ENCODE data around the gene SELENBP1. TPM values are rescaled to one million over a fixed set of nuclear protein-coding genes. Genes with fewer than 3 reads are reported as not detected.

The SELENBP1 gene
- total RNA-seq, 2 donors from 2014 or later: 41.8 to 67.6 TPM

DNA sequence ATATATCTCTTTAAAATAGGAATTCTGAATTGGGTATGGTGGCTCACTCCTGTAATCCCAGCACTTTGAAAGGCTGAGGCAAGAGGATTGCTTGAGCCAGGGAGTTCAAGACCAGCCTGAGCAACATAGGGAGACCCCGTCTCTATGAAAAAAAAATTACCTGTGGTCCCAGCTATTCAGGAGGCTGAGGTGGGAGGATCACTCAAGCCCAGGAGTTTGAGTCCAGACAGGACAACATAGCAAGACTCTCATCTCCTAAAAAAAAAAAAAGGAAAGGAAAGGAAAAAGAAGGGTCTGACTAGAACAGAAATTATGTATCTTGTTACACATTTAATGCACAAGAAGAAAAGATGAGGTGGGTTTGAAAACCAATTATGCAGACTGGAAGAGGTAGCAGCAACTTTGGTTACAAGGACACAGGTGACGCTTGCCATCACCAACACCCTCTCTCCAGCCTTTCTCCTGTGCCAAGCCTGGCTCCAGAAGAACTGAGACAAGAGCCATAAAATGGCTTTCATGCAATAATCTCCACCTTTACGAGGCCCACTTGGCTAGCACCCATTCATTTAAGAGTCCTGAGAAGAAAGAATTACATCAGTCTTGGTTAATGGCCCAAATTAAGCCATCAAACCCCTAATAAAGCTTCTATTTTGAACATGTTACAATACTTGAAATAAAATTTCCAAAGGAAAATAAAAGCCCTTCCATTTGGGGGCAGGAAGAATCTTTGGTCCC, 4.8 kb upstream of the SELENBP1 start:
- no peak overlapping the region for H3K4me3 ChIP-seq
- H3K4me1 ChIP-seq (ENCODE audit: control insufficient read depth in 1 of 2, low read depth in 2 of 2): peaks cover 4 to 11% of the 10 kb centered on the region in 2 donors
- no peak overlapping the region for H3K27ac ChIP-seq
- no peaks in the 10 kb centered on the region for H3K27me3 ChIP-seq (replicated peaks; ENCODE audit: insufficient read depth)
- H3K9me3 ChIP-seq: no peaks in the 10 kb centered on the region
- H3K36me3 ChIP-seq: no peaks in the 10 kb centered on the region
- DNase-seq (ENCODE audit: low spot score): no peak
- no peak for ATAC-seq (ENCODE audit: insufficient number of reproducible peaks, low FRiP score, low read depth)
- TF ChIP-seq CTCF (IDR thresholded peaks at IDR 0.05): no peak

- ATAC-seq (ENCODE audit: insufficient number of reproducible peaks, low FRiP score, low read depth) (no peak), DNase-seq (ENCODE audit: low spot score) (no peak)
- no peaks in the 10 kb centered on the region for H3K27me3 ChIP-seq (replicated peaks; ENCODE audit: insufficient read depth)
- no peak overlapping the region for H3K4me3 ChIP-seq
- peaks cover 27 to 43% of the 10 kb centered on the region in 2 donors for H3K4me1 ChIP-seq (ENCODE audit: control insufficient read depth in 1 of 2, low read depth in 2 of 2)
- no peak for TF ChIP-seq CTCF (IDR thresholded peaks at IDR 0.05)
- H3K36me3 ChIP-seq: peaks cover 12% of the 10 kb centered on the region
- no peaks in the 10 kb centered on the region for H3K9me3 ChIP-seq
- no peak overlapping the region for H3K27ac ChIP-seq
Measured at GRCh38 chr1:151373196-151373595, 691 bp upstream of the SELENBP1 start.

- no peak for TF ChIP-seq CTCF (IDR thresholded peaks at IDR 0.05)
- Histone ChIP-seq H3K27ac (peak overlapping the region; percentile 69 to 74), H3K4me3 (peak overlapping the region; percentile 67), H3K27me3 (replicated peaks; ENCODE audit: insufficient read depth) (no peaks in the 10 kb centered on the region), H3K4me1 (ENCODE audit: control insufficient read depth in 1 of 2, low read depth in 2 of 2) (peaks cover 27 to 43% of the 10 kb centered on the region in 2 donors), H3K36me3 (peaks cover 15% of the 10 kb centered on the region), H3K9me3 (no peaks in the 10 kb centered on the region)
- ATAC-seq (ENCODE audit: insufficient number of reproducible peaks, low FRiP score, low read depth): peak; percentile 61
- peak; percentile 66 for DNase-seq (ENCODE audit: low spot score)
Measured at GRCh38 chr1:151371370-151372057, 991 bp downstream of the SELENBP1 start.

DNA sequence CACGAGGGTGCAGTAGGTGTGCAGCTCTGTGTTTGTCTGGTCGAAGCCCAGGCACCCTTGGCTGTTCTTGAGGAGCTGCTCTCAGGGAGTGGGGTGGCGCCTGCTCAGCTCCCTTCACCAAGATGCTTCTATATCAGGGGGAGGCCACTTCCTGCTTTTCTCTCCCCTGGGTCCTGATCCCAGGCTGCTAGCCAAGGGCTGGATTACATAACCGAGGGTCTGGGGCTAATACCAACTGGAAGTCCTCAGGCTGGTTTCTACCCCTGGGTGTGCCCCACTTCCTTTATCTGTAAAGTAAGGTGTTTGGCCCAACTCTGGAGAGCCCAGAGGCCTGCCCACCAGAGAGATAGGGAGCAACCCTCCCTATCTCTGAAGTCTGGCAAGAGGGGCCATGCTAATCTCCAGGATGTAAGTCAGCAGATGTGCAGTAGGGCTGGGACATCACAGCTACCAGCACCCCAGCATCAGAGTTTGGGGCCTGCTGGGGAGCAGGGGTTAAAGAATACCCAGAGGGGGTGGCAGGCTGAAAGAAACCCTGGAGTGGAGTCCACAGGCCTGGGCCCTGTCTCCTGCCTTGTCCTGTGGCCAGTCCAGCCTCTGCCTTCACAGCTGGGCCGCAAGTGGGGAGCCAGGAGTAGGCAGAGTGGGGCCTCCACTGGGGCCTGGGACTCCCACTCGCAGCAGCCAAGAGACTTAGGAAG, 2.1 kb downstream of the SELENBP1 start:
- no peak for TF ChIP-seq CTCF (IDR thresholded peaks at IDR 0.05)
- no peak for DNase-seq (ENCODE audit: low spot score)

GRCh38 chr1:151369621-151370048, 2.9 kb downstream of the SELENBP1 start:
- H3K4me3 ChIP-seq: peak overlapping the region; percentile 67

More for the DNA sequence above, 2.1 kb downstream of the SELENBP1 start:
- Histone ChIP-seq H3K4me1 (ENCODE audit: control insufficient read depth in 1 of 2, low read depth in 2 of 2) (peaks cover 27 to 43% of the 10 kb centered on the region in 2 donors), H3K9me3 (no peaks in the 10 kb centered on the region), H3K27ac (peak overlapping the region; percentile 69 to 74), H3K27me3 (replicated peaks; ENCODE audit: insufficient read depth) (no peaks in the 10 kb centered on the region), H3K36me3 (peaks cover 27% of the 10 kb centered on the region), H3K4me3 (peak overlapping the region; percentile 67)
- ATAC-seq (ENCODE audit: insufficient number of reproducible peaks, low FRiP score, low read depth): no peak

More at GRCh38 chr1:151369621-151370048, 2.9 kb downstream of the SELENBP1 start:
- ATAC-seq (ENCODE audit: insufficient number of reproducible peaks, low FRiP score, low read depth): no peak
- no peak for TF ChIP-seq CTCF (IDR thresholded peaks at IDR 0.05)
- Histone ChIP-seq H3K4me1 (ENCODE audit: control insufficient read depth in 1 of 2, low read depth in 2 of 2) (peaks cover 27 to 43% of the 10 kb centered on the region in 2 donors), H3K9me3 (no peaks in the 10 kb centered on the region), H3K27me3 (replicated peaks; ENCODE audit: insufficient read depth) (no peaks in the 10 kb centered on the region), H3K27ac (peak overlapping the region in 1 of 2 donors; percentile 74), H3K36me3 (peaks cover 34% of the 10 kb centered on the region)
- no peak for DNase-seq (ENCODE audit: low spot score)

Measured in thoracic aorta (tissue), 2 donors.